Measurements from ENCODE around the gene SP140.
A peak's percentile ranks its signal among the peaks of the same experiment; 100 is the strongest.
"Not testable (repeated sequence)": the region's sequence is repeated elsewhere in the genome, so short reads cannot be mapped to it uniquely, and the experiment has no call there.

The SP140 gene

DNA sequence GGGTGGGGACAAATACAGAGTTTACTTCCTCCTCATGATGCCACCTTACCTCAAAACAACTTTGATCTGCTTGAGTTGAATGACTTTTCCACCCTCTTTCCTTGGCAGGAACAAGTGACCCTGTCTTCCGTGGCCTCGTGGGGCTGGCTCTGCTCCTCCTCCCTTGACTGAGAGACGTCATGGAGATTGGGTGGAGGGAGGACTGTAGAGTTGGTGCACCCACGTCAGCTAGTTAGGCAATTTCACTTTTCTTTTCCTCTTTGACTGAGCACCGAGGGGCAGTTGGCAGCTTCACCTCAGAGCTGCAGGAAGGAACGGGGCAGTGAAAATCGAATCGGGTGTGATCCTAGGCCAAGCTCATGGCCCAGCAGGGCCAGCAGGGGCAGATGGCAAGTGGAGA is at the start of gene SP140:
Gene SP140 (plus strand): TSS at position 251 of the 400 bp plus-strand sequence. CDS start 109 bp downstream, at position 360.
- peak; percentile 57 for DNase-seq

DNA sequence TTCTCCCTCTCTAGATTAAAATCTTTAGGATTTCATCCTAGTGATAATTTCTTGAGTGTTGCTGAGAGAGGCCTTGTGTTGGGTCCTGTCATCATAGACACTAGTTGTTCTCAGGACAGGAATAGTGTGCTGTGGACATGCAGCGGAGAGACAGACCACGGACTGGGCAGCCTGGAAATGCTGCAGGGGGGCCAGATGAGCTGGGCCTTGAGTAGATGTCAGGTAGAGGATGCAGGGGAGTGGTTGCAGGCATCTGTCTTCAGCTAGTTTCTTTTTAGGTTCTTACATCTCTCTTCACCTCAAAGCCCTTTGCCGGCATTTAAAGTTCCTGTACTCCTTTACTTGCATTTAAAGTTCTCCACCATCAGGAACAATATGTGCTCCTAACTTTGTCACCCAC is 48.5 kb upstream of the SP140 start:
- no peak for DNase-seq

DNA sequence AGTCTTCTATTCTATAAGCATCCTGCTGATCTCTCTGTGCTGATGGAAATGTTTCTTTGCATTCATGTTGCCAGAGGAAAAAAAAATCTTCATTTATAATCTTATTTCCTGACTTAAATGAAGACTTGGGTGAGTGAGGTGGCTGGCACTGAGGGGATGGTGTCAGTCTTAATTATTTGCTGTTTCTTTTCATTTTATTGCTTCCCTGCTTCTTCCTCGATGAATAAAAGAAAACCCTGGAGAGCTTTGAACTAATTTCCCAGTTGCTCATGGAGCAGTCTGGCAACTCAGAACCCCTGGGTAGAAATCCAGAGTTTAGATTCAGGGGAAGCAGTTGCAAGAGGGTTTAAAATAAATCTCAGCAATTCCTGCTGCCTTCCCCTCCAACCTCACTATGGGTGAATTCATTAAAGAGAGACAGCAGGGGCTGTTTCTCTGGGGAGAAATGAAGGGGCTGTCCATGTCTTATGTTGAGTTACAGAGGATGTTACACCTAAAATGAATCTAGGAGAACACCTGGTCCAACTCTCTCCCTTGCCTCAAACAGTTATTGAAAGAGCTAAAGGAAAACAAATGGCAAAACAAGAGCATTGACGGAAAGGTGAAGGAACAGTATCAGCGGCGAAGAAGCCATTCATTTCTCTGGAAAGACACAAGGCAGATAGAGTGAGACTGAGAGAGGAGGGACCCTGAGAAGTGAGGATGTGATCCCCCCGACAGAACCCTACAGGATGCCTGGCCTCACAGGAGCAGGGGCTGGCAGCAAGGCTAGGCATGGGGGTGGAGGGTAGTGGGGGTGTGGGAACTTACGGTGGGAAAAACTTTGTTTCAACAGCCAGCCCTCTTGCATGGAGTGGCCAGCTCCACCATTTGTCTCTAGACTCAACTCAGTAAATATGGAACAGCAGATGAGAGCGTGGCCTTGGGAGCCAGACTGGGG is 46.7 kb upstream of the SP140 start:
- no peak for DNase-seq

DNA sequence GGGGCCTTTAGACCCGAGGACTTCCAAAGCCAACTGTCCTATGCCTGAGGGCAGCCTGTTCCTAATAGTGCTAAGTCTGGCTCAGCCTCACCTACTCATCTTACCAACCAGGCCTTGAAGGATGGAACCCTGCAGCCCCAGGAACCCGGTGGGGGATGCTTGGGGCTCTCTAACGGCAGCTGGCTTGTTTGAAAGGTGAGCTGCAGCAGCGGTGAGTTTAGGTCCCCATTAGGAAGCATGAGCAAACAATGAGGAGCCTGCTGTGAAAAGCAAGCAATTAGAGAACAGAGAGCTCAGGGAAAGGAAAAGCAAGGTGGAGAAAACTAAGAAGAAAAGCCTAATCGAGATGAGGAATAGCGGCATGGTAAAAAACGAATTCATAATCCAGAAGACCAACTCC is 45.6 kb upstream of the SP140 start:
- no peak for DNase-seq

DNA sequence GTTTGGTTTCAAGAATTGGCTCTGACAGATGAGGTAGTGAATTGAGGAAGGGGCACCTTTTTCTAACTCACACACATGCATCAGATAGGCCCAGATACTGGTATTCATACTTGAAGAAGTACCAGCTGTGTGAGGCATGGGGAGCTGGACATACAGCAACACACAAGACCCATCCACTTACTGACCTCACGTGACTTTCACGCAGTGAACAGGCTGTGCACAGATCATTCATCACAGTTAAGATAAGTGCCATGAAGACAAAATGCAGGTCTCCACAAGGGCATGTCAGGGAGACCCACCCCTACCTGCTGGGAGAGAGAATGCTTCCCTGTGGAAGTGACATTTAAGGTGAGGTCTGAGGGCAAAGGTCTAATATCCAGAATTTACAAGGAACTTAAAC is 44.3 kb upstream of the SP140 start:
- no peak for DNase-seq

DNA sequence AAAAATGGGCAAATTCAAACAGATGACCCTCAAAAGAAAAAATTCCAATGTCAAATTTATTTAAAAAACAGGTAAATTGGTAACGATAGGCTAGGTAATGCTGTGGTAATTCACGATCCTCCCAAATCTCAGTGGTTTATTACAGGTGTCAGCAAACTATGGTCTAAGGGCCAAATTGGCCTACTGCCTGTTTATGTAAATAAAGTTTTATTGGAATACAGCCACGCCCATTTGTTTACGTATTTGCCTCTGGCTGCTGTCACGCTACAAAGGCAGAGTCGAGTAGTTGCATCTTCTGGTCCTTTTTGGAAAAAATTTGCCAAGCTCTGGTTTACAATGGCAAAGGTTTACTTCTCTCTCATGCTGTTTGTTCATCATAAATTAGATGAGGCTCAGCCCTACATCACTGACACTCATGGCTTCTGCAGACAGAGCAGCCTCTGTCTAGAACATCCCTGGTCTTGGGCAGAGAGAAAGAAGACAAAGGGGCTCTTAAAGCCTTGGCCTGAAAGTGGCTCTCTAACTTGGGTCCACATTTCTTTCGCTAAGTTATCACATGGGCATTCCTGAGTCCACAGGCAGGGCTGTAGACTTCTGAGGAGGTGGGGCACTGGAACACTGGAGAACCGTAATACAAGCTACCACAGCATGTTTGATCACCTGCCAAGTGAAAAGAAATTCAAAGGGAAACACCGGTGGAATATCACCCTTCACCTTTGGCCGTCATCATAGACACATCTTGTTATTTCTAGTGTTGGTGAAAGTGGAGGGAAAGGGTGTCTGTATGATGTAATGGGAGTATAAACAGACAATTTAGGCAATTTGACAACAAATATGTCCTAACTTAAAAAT is 40.6 kb upstream of the SP140 start:
- DNase-seq, result no peak

DNA sequence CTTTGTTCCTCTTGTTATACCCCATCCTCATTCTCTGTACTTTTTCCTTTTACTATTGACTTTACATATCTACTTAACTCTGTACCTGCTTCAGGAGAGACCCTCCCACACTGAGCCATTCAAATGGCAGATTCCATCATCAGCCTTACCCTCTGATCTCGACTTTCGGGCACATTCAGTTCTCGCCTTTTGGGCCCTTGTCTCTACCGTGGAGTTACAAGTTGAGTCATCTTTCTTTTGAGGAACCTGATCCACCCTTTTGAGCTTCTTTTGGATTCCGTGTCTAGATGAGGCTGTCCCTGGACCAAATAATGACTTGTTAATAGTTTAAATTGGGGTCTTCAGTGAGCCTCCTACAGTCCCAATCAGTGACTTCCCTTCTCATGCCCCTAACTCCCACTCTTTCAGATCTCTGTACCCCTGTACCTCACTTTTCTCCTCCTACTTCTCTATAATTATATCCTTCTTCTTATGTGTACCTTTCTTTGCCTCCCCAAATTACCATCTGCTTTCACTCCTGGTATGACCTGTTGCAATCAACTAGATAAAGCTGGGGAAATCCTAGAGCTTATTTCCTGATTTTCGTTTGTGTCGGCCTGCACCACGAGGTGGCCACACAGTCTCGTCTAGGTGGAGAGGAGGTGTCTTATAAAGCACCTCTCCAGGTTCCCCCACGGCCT is 23.0 kb upstream of the SP140 start:
- no peak for DNase-seq

DNA sequence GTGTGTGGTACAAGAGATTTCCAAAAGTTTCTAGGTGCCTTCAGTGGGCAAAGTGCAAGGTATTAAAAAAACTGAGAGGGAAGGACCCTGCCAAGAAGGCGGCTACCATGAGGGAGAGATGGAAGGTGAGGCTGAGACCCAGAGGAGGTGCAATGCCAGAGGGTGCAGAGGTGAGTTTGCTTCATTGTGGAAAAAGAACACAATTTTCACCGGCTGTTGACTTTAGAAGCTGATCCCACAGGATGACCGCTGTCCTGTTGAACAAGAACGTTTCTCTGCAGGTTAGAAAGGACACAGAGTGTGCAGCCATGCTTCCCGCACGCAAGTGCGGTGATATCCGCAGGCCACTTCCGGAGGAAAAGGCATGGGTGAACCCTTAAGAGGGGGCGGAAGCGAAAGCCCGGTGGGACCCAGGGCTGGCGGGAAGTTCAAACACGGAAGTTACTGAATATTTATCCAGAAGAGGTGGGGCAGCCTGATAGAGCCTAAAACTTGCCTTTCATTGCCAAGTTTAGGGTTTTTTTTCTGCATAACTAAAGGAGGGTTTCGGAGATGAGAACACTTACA is 22.3 kb upstream of the SP140 start:
- DNase-seq, result no peak

DNA sequence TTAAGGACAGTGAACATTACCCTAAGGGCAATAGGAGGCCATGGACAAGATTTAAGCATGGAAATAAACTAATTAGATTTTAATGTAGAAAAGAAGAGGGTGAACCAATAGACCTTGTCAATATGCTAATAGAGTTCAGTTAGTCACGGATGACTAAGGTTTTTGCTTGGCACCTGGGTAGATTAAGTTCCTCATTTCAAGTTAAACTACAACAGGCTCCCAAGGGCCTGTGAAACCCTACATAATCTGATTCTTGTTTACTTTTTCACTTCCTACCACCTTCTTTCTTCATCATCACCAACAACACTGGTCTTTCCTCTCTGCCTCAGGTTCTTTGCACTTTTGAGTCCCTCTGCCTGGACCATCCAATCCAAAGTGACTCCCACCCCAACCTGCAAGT is 20.5 kb upstream of the SP140 start:
- no peak for DNase-seq

DNA sequence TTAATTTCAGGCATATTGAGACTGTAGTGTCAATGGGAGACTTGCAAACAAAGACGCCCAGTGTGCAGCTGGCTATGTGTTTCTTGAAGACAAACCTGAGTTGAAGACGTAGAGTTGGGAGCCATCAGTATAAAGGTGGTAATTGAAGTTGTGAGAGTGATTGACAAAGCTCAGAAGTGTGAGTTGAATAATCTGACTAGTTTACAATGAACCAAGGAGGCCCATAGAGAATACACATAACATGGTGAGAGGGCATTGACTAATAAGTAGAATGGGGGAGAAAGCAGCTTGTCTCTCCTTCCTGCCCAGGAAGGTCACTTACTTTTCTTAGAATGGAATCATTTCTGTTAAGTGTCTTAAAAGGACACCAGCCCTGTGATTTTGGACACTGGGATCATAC is 19.8 kb upstream of the SP140 start:
- no peak for DNase-seq

DNA sequence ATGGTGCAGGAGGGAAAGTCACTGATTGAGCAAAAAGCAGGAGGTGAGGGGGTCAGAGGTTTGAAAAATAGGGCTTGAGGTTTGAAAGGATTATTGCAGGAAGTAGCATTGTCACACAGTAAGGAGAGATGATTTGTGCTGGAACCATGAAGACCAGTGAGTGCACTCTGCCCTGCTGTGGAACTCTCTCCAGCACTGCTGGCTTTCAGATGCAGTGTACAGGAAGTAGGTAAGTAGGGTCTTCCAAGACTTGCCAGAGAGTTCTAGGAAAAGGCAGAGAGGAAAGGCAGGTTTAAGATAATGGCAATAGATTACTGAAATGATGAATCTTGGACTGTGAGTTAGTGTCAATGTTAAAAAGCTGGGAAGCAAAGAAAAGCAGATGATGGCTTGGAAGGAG is 17.0 kb upstream of the SP140 start:
- DNase-seq, result no peak

DNA sequence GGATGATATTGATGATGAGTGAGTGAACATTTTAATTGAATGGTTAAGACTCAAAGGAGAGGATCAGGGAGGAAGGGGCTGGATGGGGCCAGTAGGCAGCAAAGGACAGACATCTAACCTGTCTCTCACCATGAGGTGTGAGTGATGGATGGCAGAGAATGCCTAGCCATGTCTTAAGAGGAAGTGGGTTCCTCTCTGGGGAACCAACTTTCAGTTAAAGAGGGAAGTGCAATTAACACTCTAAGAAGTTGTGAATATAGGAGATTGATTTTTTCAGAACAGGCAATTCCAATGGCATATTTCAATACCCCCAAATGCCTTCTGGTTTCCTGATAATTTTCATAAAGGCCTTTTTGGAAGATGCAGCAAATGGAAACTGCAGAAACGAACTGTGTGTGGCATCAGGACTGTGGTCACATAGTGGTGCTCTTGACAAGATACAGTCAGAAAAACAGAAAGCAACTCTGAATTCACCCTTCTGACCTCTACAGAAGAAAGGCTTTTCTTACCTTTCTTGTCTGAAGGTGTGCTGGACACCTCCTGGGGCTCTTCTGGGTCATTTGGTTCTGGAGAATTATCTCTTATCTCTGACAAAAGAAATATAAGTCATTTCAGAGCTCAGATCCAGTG is 16.0 kb upstream of the SP140 start:
- no peak for DNase-seq

DNA sequence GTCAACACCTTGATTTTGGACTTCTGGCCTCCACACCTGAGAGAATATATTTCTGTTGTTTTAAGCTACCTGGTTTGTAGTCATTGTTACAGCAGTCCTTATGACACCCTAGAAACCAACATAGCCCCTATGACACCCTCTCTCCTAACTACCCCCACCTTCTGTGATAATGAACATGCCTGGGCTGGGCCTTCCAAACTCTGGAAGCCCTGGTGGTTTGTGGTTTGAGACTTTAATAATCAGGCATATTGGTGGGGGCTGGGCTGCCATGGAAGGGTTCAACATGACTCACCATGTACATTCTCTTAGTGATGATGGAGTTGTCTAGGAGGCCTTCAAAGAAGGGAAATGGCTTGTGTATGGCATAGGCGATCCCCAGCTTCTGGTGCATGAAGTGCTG is 9.0 kb upstream of the SP140 start:
- peak; percentile 69 for DNase-seq

DNA sequence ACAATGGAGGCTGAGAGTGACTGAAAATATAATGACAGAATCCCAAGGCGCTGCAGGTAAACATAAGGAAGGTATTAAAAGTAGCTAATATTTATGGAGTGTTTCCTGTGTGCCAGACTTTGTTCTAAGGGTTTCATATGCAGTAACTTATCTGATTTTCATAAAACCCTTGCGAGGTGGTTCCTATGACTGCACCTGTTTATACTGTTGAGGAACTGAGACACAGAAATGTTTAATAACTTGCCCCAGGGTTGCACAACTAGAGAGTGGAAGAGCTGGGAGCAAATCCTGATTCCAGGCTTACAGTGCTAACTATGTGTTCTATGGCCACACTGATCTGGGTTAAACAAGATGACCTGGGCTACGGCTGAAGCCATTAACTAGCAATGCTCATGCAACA is 8.1 kb upstream of the SP140 start:
- no peak for DNase-seq

DNA sequence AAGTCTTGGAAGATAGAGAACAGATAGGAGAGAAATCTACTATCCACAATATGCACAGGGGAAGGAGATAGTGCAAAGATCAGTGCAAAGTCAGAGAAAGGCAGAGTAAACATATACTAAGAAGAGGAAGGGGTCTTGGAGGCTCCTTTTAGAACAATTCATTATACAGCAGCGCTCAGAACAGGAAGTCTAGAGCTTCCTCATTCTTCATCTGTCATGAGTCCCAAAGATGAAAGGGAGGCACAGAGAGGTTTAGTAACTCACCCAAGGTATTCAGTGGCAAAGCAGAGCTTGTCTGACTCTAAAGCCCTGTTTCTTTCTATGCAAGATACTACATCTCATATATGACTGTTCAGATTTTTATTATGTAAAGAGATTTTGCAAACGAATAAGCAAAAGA is 7.1 kb upstream of the SP140 start:
- DNase-seq, result no peak

DNA sequence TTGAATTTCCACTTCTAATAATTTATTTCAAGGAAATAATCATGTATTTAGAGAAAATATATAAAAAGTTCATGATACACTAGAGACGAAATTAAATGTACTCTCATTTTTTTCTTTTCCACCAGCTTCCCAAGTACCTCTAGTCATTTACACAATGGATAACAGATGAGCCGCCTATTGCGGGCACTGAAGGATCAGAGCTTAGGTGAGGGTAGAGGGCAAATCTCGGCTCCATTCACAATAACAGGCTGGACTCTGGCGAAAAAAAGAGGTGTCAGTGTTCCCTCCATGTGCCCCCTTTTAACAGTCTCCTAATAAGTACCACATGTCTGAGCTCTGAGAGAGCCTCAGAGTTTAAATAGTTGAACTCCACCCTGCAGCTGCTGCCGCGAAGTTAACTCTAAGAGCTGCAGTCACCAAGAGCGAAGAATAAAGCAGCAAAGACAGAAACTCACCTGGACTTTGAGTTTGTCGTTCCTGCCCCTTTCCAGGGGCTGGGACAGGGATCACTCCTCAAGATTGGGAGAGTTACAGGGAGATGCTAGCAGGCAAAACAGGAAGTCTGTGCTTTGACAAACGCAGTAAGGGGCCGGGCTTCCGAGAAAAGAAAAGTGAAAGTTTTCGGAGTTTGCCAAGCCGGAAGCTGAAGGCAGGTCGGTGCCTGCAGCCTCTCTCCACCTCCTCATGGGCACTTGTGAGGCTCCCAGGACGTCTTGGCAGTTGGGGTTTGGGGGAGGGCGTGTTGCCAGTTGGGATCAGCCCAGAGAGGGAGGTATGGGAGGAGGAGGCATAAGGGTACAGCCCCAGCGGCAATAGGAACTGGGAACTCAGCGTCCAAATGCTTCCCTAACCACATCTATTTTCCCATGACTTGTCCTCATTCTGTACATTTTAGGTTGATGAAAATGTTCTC is 5.9 kb upstream of the SP140 start, which contains the start of gene SP110:
Gene SP110 (minus strand): TSS at position 566 of the 913 bp plus-strand sequence. CDS start 3,057 bp downstream, outside the sequence.
- DNase-seq, result peak; percentile 61

DNA sequence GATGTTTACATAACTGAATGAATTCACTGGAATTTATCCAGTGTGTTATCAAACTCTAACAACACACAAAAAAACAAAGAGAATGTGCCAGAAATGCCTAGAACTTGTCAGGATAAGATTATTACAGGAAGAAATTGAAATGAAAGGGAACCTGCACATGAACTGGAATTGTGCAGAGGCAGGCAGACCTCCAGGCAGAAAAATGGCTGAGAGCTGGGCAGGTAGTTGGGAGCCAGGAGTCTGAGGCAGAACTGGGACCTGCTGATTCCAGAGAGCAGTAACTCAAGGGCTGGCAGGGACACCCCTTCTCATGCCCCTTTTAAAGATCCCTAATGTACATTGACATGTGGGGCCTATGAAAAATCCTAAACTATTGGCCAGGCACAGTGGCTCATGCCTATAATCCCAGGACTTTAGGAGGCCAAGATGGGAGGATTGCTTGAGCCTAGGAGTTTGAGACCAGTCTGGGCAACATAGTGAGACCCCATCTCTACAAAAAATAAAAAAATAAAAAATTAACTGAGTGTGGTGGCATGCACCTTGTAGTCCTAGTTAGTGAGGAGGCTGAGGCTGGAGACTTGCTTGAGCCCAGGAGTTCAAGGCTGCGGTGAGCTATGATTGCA is 5.1 kb upstream of the SP140 start:
- DNase-seq, result no peak

DNA sequence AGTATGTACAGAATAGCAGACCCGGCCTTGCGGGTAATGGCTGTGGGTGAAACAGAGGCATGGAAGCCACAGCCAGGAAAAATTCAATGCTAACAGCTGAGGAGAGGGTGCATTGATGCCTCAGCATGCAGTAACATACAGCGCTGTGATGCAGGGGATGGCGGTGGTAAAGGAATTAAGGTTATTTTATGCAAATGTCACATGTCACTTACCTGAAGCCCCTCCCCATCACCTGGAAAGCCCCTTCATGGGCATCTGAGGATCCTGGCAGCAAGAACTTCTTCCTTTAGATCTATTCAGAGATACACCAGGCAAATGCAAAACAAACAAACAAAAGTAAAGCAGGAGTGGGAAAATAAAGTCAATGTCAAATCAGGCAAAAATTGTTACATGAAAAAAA is 4.0 kb upstream of the SP140 start:
- no peak for DNase-seq

DNA sequence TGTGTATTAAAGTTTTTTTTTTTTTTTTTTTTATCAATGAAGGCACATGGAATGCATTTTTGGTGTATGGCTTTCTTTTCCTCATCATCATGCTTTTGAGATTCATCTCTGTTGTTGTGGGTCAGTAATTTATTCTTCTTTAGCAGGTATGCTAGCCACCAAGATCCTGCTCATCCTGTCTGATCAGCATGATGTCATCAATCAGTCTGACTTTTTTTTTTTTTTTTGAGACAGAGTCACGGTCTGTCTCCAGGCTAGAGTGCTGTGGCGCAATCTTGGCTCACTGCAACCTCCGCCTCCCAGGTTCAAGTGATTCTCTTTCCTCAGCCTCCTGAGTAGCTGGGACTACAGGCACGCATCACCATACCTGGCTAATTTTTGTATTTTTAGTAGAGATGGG is 2.7 kb upstream of the SP140 start:
- not testable (repeated sequence) for DNase-seq

DNA sequence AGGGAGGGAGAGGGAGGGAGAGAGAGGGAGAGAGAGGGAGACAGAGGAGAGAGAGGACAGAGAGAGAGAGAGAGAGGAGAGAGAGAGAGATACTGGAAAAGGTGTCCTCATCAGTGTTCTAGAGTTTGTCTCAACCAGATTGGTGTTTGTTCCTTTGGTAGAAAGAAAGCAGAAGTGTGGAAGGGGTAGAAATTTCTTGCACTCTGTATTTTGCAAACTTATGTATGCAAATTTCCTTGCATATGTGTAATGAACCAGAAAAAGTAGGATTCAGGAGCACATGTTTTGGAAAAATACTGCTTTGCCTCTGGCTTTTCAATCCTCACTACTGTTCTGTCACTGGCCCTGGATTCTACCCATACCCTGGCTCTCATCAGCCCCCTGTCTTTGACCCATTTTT is 1.1 kb upstream of the SP140 start:
- no peak for DNase-seq

DNA sequence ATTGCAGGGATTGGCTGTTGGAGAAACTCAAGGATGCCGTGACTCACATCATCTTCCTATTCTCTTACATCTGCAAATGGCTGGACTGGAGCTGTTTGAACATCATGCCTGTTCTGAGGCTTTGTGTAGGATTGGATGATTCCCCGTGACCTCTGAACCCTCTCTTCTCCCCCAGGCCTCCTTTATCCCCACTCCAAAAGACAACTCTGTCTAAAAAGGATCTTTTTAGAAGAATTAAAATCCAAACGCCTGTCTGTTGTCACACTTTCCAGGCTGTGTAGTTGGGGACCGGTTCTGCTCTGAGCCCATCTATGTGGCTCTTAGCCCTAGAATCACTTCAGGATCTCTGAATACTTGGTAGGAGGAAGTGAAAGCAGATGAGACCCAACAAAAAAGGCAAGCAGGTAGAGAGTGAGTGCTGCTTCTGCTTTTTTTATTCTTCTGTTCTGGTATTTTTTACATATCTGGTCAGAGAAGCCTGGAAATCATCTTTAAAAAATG is 565 bp downstream of the SP140 start:
- DNase-seq, result no peak
